Bronchial epithelial cell (primary cell): ENCODE data around the gene CYTH3. TPM values are rescaled to one million over a fixed set of nuclear protein-coding genes. Genes with fewer than 3 reads are reported as not detected.

ENCODE experiments used
- DNase-seq: peaks from one replicate; pipeline ENCODE4 v3.0.0-alpha.2; 2010; ENCODE audit warnings: low read depth
- FAIRE-seq: peaks from 2 replicates; lab custom pipeline; 2011; peaks lifted over from hg19 to GRCh38; lab: Jason Lieb, UNC
- H3K27me3 ChIP-seq: 2 replicates; pipeline ENCODE4 v1.5.1; 2011; ENCODE audit warnings: low read length; ENCODE audit not compliant: control insufficient read depth, insufficient read depth
- H3K36me3 ChIP-seq: 2 replicates; pipeline ENCODE4 v1.5.1; 2011; ENCODE audit warnings: low read length; ENCODE audit not compliant: control insufficient read depth, insufficient read depth
- H3K4me3 ChIP-seq: 2 replicates; pipeline ENCODE4 v1.5.1; 2011; ENCODE audit warnings: mild to moderate bottlenecking, low read depth, low read length, control low read depth
- total RNA-seq: library from RNA; depleted of rRNA; stranded (reverse); fragments of >200 nt; gene quantifications from 2 replicates; pipeline ENCODE4 v1.2.1, GENCODE V29; 2014
- TF ChIP-seq, protein P1 (sequence below): IDR thresholded peaks from 2 replicates; pipeline ENCODE4 v1.5.1; 2011; ENCODE audit warnings: mild to moderate bottlenecking, moderate library complexity, low read length, control low read depth, inconsistent platforms; ENCODE audit not compliant: insufficient read depth, severe bottlenecking

Gene CYTH3, protein sequence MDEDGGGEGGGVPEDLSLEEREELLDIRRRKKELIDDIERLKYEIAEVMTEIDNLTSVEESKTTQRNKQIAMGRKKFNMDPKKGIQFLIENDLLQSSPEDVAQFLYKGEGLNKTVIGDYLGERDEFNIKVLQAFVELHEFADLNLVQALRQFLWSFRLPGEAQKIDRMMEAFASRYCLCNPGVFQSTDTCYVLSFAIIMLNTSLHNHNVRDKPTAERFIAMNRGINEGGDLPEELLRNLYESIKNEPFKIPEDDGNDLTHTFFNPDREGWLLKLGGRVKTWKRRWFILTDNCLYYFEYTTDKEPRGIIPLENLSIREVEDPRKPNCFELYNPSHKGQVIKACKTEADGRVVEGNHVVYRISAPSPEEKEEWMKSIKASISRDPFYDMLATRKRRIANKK
- total RNA-seq, result 9.9 and 11.6 TPM in 2 replicates

DNA sequence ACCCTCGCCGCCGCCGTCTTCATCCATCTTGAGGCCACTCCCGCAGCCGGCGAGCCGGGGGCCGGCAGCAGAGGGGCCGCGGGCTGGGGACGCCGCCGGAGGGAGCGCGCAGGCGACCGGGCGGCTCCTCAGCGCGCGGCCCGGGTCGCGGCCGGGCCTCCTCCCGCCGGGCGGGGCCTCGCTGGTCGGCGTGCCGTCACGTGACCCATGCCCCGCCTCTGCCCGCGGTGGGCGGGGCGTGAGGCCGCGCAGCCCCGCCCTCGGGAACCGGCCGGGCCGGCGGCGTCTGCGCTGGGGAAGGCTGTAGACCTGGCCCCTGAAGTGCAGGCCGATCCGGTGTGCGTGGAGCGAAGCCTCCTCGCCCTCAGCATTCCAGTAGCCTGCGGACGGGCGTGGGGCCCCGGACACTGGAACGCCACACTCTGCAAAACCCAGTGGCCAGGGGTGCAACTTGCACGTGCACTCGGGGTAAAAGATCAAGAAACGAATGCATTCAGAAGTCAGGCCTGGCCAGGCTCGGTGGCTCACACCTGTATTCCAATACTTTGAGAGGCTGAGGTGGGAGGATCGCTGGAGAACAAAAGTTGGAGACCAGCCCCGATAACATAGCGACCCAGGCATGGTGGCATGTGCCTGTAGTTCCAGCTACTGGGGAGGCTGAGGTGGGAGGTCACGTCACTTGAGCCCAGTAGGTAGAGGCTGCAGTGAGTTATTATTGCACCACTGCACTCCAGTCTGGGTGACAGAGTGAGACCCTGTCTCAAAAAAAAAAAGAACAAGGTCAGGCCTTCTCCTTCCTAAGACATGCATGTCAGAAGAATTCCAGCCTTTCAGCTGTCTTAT, at the start of gene CYTH3:
Gene CYTH3 (minus strand): TSS at position 144 of the 843 bp plus-strand sequence. CDS start 117 bp downstream, at position 27.
- FAIRE-seq (no peak), DNase-seq (peak; percentile 63)
- Histone ChIP-seq H3K4me3 (peak within 1 kb of the TSS; percentile 83), H3K27me3 (no peaks in the 10 kb centered on the region), H3K36me3 (no peaks in the 10 kb centered on the region)
- TF ChIP-seq, protein P1, sequence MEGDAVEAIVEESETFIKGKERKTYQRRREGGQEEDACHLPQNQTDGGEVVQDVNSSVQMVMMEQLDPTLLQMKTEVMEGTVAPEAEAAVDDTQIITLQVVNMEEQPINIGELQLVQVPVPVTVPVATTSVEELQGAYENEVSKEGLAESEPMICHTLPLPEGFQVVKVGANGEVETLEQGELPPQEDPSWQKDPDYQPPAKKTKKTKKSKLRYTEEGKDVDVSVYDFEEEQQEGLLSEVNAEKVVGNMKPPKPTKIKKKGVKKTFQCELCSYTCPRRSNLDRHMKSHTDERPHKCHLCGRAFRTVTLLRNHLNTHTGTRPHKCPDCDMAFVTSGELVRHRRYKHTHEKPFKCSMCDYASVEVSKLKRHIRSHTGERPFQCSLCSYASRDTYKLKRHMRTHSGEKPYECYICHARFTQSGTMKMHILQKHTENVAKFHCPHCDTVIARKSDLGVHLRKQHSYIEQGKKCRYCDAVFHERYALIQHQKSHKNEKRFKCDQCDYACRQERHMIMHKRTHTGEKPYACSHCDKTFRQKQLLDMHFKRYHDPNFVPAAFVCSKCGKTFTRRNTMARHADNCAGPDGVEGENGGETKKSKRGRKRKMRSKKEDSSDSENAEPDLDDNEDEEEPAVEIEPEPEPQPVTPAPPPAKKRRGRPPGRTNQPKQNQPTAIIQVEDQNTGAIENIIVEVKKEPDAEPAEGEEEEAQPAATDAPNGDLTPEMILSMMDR, result no peak

DNA sequence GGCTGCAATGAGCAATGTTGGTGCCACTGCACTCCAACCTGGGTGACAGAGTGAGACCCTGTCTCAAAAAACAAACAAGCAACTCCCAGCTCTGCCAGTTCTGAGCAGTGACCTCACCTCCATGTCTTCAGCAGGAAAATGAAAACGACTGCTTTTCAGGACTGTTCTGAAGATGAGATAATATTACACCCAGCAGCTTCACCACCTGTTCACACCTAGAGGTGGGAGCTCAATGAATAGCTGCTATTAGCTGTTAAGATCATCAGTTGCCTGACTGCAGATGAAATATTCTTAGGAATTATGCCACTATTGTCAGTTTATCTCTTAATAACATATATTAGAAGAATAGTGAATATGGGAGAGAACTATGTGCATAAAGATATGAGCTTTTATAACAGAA, 48.4 kb upstream of the CYTH3 start:
- Histone ChIP-seq H3K27me3 (no peaks in the 10 kb centered on the region), H3K36me3 (no peaks in the 10 kb centered on the region), H3K4me3 (no peak overlapping the region)
- FAIRE-seq (no peak), DNase-seq (no peak)
- TF ChIP-seq, protein P1, result no peak

DNA sequence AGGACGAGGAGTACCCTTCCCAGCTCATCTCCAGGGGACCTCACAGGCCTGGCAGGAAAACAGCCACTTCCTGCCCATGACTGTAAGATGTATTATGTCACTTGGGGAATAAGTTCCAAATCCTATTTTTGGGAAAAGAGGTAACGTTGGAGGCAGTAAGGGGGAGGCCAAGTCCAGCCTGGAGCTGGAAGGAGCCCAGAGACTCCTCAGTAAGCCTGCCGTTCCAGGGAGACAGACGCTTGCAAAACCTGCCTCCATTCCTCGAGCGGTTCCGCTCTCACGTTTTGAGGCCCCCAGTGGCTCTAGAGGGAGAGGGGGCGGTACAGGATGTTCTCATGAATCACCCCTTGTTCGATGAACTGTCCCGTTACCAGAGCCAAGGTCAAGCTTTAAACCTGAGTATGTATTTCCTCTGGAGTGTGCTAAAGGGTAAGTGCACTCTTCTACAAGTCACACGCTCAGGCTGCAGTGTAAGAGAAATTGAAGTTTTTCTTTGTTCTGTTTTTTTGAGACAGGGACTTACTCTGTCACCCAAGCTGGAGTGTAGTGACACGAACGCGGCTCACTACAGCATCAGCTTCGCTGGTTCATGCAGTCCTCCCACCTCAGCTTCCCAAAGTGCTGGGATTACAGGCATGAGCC, 45.5 kb upstream of the CYTH3 start:
- no peak for FAIRE-seq
- TF ChIP-seq, protein P1, result no peak
- no peaks in the 10 kb centered on the region for H3K27me3 ChIP-seq
- H3K36me3 ChIP-seq, result no peaks in the 10 kb centered on the region
- no peak for DNase-seq
- H3K4me3 ChIP-seq, result no peak overlapping the region

DNA sequence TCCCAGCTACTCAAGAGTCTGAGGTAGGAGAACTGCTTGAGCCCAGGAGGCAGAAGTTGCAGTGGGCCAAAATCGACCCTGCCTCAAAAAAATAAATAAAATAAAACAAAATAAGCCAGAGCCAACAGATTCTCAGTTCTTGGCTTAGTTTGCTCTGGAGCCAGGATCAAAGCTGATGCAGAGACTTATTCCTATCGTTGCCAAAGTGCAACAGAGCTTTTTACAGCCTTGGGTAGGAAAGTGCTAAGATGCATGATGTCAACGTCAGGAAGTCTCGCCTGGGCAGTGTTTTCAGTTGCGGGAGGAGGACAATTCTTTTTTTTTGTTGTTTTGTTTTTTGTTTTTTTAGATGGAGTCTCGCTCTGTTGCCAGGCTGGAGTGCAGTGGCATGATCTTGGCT, 43.8 kb upstream of the CYTH3 start:
- Histone ChIP-seq H3K27me3 (no peaks in the 10 kb centered on the region), H3K36me3 (no peaks in the 10 kb centered on the region), H3K4me3 (no peak overlapping the region)
- TF ChIP-seq, protein P1, result no peak
- DNase-seq, result no peak
- no peak for FAIRE-seq

DNA sequence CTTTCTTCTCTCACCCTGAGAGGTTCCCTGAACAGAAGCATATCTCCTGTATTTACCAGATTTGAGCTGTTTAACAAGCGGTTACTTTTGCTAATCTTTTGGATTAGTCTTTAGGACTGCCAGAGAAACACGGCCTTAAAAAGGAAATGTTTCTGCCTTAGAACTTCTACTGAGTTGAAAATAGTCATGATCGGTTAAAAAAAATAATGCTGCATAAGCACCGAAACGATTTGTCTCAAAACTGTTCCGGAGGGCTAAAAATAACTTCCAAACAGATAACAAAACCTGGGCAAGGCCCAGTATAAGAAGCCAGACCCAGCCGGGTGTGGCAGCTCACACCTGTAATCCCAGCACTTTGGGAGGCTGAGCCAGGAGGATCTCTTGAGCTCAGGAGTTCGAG, 43.3 kb upstream of the CYTH3 start:
- Histone ChIP-seq H3K4me3 (no peak overlapping the region), H3K27me3 (no peaks in the 10 kb centered on the region), H3K36me3 (no peaks in the 10 kb centered on the region)
- TF ChIP-seq, protein P1, result no peak
- FAIRE-seq (no peak), DNase-seq (no peak)
